Measurements from ENCODE around the gene MAPK8. TPM values are rescaled to one million over a fixed set of nuclear protein-coding genes. Genes with fewer than 3 reads are reported as not detected.

Gene MAPK8
- total RNA-seq, 1 donor from 2014 or later: 30.6 TPM

DNA sequence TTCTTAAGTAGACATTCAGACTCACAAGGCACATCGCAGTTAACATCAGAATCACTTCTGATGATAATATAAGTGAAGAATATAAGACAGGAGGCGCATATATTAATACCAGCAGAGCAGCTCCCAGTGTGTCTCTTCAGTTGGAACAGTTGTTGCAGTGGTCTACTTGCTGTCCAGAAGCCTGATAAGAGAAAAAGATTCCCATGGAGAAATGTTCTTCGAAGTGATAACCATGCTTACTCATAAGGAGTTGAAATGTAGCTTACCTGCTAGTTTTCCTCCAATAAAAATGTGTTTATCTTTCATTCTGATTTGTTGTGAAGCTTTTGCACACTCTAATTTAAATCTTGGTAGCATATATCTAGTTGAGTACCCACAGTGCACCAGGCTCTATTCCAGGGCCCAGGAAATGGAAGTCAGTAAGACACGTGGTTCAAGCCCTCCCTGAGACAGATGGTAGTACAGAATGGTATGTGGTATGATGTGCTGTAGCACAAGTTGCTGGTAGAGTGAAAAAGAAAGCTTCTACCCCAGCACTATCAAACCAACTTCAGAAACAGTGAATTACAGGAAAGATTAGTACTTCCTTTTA, 124.0 kb downstream of the MAPK8 start:
- ATAC-seq (ENCODE audit: poor library complexity) (no peak), DNase-seq (no peak)
- intact Hi-C loops (cut with DNase I): no loop called here

DNA sequence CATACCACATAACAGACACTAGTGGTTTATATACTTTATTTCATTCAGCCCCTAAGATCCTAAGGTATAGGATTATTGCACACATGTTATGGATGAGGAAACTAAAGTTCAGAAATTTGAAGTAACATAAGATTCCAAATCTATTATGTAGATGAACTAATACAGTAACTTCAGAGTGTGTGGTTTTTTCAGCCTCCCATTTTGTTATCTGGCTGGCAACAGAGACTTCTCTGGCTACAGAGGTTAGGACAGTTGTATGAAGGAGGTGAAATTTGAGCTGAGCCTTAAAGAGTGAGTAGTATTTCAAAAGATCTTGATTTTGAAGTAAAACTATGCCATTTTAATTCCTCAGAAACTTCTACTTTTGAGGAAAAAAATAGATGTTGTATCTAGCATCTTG, 125.4 kb downstream of the MAPK8 start:
- intact Hi-C loops (cut with DNase I): no loop called here
- ATAC-seq (ENCODE audit: poor library complexity): no peak
- DNase-seq: no peak

DNA sequence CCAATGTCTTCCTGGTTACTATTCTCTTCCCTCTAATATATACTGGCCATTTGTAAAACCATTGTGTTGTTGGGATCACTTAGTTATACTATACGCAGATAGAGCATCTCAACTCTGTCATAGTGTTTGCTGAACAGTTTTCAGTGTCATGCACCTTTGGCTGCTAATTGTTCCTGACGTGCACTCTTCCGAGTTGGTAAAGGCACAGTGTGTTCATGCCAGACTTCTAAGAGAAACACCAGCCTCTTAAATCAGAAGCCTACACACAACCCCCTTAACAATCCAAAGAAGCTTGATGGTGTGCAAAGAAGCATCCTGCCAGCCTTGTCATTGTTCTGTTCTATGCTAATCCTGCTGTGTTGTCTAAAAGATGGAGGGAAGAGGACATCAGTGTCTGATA, 131.1 kb downstream of the MAPK8 start:
- DNase-seq: no peak
- ATAC-seq (ENCODE audit: poor library complexity): no peak
- intact Hi-C loops (cut with DNase I): no loop called here

DNA sequence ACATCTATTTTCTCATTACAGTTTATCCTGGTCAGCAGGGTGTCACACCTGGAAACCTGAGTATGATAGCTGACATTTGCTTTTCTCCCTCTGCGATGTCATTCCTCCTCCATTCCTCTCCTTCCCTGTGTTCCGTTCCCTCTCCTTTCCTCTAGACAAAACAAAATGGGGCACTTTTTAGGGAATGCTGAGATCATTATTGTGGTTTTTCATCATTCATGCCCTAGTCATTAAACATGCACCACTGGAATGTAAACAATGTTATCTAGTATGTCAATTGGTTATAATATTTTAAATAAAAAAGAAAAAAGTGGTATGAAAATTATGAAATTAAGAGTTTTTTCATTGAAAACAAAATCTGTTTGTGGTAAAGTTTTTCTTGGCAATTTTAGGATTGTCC, 132.6 kb downstream of the MAPK8 start:
- ATAC-seq (ENCODE audit: poor library complexity) (no peak), DNase-seq (no peak)
- intact Hi-C loops (cut with DNase I): no loop called here

DNA sequence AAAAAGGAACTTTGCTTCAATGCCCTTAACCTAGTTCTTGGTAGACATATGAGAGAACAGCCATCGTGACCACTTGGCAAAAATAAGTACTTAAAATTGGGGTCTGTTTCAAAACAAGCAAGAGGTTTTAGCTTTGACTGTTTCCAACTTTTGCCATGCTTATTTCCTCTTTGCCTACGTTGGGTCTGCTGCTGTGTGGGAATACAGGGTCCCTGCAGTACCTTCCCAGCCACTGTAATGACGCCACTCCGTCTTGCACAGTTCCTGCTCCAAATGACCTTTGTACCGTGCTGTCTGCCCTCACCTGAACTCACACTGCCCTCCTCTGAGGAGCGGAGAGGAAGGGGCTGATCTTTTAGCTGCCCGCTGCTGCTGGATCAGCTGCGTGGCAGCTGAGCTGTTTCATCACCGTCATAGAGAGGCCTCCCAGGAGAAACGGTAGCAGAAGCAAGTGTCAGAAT, 133.1 kb downstream of the MAPK8 start:
- intact Hi-C loops (cut with DNase I): no loop called here
- peak; percentile 38 for ATAC-seq (ENCODE audit: poor library complexity)
- DNase-seq: no peak

DNA sequence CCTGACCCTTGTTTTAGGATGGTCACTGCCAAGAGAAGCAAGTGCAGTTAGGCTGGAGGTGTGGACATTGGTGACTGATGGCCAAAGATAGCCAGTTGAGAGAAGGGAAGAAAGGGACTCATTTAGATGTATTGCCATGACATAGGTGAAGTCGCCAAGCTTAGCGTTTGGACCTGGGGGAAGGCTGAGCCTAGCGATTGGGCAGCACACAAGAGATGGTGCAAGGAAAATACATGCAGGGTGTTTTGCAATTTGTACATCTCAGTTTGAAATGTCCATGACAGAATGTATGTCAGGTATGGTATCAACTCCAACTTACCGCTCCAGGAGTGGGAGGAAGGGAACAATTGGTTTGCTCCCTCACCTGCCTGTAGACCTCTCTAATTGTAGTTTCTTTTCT, 134.3 kb downstream of the MAPK8 start:
- ATAC-seq (ENCODE audit: poor library complexity) (no peak), DNase-seq (no peak)
- intact Hi-C loops (cut with DNase I): no loop called here

DNA sequence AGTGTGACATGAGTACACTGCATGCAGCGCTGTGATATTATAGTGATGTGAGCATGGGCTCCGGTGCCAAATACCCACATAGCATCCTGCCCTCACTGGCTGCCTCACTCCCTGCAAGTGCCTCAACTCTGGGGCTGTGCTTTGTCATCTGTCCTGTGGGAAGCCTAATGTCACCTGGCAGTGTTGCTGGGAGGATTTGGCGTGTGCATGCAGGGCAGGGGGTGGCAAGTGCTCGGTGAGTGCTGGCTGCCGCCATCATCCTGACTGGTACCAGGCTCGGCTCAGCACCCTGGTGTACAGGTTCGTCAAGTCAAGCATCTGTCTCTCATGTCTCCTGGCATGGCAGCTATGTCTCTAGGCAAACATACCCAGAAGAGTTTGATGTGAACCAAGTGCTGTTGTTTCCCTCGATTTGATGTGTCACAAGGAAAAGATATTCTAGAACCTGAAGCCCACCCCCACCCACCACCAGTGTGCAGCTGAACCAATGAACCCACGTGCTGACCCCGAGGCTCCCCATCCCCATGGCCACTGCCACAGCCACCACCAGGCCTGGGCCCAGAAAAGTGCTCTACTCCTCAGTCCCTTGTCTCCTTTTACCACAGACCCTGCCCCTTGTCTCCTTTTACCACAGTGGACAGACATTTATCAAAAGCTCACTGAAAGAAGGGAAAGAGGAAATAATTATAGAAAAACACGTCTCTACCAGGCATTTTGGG, 135.8 kb downstream of the MAPK8 start:
- ATAC-seq (ENCODE audit: poor library complexity): no peak
- intact Hi-C loops (cut with DNase I): no loop called here
- no peak for DNase-seq

DNA sequence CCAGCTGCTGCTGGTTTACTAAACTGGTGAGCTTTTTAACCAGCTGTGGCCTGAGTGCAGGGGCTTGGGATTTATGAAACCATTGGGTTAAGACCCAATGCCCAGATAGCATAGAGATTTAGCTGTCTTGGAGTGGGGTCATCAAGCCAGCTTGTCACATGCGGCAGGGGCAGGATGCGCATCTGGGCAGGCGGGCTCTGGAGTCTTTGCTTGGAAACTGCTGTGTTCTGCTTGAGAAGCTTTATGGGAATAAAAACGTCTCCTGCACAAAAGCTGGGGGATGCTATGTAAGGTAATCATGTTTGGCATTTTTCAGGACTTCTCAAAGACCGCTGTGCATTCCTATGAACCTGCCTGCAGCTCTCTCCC, 136.3 kb downstream of the MAPK8 start:
- intact Hi-C loops (cut with DNase I): no loop called here
- no peak for ATAC-seq (ENCODE audit: poor library complexity)
- DNase-seq: no peak

DNA sequence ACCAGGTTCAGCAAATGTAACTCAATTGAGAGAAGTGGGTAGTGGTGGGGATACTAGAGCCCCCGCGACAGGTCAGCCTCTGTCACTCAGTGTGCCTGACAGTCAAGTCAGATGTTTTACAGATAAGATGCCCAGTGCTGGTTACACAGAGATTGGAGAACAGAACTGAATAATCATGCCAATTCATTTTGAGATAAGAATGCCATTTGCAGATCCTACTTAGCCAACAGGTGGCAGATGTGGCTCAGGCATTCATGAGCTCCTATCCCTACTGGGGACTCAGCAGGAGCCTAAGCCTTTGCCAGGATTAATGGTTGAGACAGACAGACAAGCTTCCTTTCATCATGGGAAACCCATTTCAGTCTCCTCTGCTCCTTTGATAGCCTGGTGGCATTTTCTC, 137.8 kb downstream of the MAPK8 start:
- peak; percentile 30 for ATAC-seq (ENCODE audit: poor library complexity)
- intact Hi-C loops (cut with DNase I): no loop called here
- no peak for DNase-seq

DNA sequence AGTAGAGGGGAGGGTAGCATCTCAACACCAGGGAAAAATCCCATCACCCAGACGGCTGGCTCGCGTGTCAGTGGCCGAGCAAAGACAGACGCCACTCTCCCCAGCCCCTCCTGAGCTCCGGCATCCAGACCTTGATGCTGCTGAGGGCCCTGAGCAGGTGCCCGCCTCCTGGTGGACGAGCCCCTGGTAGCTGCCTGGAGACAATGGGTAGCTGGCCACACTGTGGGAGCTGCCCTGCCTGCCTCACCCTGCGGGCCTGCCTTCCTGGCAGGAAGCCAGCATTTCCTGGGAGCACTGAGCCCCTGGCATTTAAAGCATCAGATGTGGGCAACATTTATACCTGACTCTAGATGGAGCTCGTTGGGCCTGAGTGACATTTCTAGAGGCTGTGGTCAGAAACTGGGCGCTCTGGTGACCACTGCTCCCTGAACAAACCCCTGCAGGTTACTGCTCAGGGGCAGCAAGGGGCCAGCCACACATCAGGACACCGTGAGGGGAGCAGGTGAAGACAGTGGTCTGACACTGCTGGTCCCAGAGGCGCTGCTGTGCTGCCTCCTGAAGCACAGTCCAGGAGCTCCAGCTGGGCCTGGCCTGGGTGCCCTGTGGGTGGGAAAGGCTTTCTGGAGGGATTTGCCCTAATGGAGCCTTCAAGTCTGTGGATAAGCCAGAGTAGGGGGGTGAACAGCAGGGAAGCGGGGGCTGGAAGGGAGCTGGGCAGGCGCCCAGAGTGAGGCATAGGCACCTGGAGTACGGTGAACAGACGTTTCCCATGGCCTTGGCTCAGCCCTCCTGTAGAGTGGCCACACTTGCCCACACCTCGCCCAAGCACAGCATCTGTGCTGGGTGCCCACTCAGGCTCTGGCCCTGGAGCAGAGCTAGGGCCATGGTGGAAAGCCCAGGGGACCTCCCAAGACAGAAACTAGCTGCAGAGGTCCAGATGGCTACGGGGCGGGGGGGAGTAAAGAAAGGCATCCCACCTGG, 138.7 kb downstream of the MAPK8 start:
- intact Hi-C loops (cut with DNase I): no loop called here
- DNase-seq: no peak
- ATAC-seq (ENCODE audit: poor library complexity): no peak

DNA sequence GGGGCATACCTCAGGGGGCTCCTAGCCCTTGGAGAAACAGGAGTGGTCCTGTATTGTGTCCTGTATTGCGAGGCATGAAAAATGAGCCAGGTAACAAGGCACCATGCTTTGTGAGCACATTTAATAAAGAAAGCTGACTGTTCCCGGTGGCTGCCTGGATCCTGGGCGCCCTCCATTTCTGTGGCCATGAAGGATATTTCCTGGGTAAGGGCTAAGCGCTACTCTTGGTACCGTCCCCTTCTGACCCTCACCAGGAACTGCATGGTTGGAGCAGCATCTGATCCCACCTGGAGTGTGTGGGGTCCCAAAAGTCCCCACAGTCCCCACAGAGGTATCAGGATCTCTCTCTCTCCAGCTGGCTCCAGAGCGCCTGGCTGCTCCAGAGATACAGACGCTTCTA, 139.5 kb downstream of the MAPK8 start:
- intact Hi-C loops (cut with DNase I): no loop called here
- DNase-seq: no peak
- no peak for ATAC-seq (ENCODE audit: poor library complexity)

DNA sequence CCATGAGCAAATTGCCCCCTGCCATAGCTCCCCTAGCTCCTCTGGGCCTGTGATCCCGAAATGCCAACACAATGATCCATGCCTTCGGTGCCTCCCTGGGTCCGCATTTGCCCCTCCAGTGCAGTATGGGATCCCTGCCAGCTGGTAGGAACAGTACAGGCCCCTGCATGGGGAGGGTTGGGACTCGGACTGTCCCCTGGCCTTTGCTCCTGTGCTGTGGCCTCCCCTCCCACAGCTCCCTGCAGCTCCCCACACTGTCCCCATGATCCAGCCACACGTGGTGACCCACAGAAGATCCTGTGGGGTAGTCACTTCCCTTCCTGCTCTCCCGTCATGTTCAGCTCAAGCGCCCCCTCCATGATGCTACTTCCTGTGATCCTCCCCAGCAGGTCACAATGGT, 140.3 kb downstream of the MAPK8 start:
- ATAC-seq (ENCODE audit: poor library complexity): no peak
- DNase-seq: no peak
- intact Hi-C loops (cut with DNase I): no loop called here

DNA sequence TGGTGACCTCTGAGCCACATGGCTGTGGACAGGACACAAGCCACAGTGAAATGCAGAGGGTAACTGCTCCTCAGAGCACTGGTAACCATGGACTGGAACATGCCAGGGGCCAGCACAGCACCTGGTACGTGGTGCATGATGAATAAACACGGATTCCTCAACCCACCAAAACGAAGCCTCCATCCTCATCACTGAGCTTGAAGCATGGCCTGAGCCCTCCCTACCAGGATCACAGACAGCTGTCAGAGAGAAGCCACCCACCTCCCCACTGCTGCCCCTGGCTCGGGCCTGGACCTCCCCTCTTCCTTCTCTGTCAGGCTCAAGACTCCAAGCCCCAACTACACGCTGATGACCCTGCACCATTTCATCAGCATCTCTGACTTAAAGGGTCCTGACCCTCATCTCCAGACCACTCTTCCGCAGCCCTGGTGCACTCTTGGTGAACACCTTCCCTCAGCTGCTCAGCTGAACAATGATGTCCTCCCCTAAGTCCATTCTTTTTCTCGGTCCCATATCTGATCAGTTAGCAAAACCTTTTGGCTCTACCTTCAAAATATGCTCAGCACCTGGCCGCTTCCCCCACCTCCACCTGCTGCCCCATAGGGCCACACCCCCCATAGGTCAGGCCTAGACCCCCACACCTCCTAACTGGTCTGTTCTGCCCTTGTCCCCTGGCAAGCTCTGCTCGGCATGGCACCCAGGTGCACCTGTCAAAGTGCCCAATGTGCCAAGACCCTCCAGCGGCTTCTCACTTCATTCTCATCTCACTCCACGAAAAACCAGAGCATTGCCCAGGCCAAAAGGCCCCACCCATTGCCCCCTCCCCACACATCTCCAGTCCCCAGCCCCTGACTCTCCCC, 141.1 kb downstream of the MAPK8 start:
- no peak for ATAC-seq (ENCODE audit: poor library complexity)
- no peak for DNase-seq
- intact Hi-C loops (cut with DNase I): no loop called here

DNA sequence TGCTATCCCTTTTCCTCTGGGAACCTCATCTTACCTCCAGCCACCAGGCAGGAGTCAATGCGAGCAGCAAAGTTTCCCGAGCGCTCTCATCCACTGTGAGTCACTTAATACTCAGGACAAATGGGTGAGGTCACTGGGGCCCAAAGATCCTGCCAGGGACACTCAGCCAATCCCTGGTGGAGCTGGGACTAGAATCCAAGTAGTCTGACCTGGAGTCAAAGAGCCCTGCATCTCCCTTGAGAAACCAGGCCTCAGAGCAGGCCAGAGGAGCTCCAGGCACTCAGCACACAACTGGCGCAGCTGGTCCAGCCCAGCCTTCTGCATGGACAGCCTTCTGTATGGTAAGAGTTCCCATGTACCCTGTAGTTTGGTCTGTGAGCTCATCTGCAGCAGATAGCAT, 142.3 kb downstream of the MAPK8 start:
- intact Hi-C loops (cut with DNase I): no loop called here
- DNase-seq: no peak
- ATAC-seq (ENCODE audit: poor library complexity): no peak

DNA sequence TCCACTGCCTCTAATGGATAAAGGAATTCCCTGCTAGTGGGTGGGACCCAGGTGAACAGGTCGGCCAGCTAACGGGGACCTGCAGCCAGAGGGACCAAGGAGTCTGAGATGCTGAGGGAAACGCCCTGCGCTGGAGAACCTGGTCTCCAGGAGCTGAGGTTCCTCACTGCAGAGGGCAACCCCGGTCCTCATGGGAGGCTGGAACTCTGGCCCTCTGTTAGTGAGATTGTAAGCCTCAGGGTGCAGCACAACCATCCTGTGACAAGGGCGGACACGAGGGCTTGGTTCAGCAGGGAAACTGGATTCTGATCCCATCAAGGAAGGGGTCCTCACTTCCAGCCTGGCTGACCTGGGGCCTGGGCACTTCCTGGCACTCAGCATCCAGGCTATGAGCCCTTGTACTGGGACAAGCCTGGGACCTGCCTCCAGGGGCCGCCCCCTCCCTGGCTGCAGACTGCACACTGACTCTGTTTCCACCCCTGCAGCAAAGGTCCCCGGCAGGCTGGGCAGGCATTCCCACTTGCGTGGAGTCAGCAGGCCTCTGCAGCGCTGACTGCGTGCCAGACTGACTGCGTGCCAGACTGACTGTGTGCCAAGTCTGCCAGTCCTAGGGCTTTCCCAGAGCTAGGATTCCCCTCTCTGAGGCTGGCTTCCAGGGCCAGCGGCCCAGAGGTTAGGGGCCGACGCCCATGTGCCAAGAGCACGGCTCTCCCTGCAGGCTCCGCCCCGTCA, 143.2 kb downstream of the MAPK8 start:
- DNase-seq (peak; percentile 80), ATAC-seq (ENCODE audit: poor library complexity) (peak; percentile 81)
- intact Hi-C loops (cut with DNase I): no loop called here

DNA sequence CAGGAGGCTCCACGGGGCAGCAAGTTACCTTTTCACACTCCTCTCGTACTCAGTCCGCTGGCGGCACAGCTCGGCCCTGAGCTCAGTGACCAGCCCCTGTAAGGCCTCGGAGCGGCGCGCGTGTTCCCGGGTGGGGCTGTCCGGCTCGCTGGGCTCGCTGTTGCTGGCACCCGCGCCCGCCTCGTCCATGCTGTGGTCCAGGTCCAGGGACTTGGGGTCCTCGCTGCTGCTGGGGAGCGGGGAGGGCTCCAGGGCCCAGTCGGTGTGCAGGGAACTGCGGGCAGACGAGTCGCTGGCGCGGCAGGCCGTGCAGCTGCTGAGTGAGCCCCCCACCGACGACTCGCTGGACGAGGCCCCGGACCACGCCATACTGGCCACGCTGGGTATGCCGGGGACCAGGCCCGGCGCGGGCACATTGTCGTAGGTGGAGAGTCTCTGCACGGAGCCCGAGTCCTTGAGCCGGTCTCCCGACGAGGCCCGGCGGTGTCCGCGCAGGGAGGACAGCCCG, 143.8 kb downstream of the MAPK8 start:
- DNase-seq: no peak
- intact Hi-C loops (cut with DNase I): no loop called here
- ATAC-seq (ENCODE audit: poor library complexity): peak; percentile 8

DNA sequence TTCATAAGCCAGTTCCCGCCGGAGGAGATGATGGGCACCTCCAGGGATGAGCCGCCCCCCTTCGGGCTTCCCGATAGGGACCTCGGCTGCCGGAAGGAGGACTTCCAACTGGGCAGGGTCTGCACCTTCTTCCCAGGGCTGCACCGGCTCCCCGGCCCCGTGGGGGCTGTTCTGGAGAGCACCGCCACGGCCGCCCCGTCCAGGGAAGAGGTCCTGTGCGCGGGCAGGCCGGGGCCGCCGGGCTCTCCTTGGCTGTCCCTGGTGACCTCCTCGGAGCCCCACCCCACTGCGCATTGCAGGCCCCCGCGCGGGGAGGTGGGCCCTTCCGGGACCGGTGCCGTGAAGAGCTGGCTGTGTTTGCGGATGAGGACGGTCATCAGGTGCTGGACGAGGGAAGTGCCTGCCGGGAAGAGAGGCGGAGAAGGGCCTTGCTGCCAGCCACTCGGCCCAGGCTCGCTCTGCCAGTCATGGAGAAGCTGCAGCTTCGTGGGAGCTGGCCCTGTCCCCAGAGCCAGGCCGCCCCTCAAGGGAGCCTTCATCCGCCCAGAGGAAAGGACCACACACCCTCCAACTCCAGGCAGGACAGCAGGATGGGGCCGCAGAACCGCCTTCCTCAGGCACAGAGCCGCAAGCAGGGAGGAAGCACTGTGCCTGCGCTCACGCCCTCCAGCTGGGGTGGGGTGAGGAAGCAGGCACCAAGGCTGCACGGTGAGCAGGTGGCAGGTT, 144.4 kb downstream of the MAPK8 start:
- DNase-seq (no peak), ATAC-seq (ENCODE audit: poor library complexity) (no peak)
- intact Hi-C loops (cut with DNase I): no loop called here

Data from Right ventricle myocardium superior (tissue), 1 donor.